Naive B cell (primary cell): Measurements from ENCODE around the gene PACSIN2. TPM values are rescaled to one million over a fixed set of nuclear protein-coding genes. Genes with fewer than 3 reads are reported as not detected.

ENCODE experiments used
- ATAC-seq, 2 donors: fragments of 150-1000 bp; cut with Tn5 transposase; 2 replicates each; pipeline ENCODE4 v1.10.0; 2021; ENCODE audit warnings: low read depth in 2 of 2, mild to moderate bottlenecking in 2 of 2, moderate library complexity in 2 of 2
- DNase-seq: peaks from one replicate; pipeline ENCODE4 v3.0.0; 2022
- H3K27ac Mint-ChIP-seq, 6 donors: one replicate each; pipeline ENCODE4 v1.8.0; 2020 to 2022; ENCODE audit warnings: mild to moderate bottlenecking in 6 of 6, mixed read lengths in 6 of 6, moderate library complexity in 5 of 6, inconsistent platforms in 2 of 6
- H3K27me3 Mint-ChIP-seq, 3 donors: one replicate each; pipeline ENCODE4 v1.8.0; 2021 to 2022; ENCODE audit warnings: mixed read lengths in 3 of 3, mild to moderate bottlenecking in 1 of 3
- H3K36me3 Mint-ChIP-seq, 2 donors: one replicate each; pipeline ENCODE4 v1.8.0; 2020 to 2022; ENCODE audit warnings: mixed read lengths in 2 of 2, inconsistent platforms in 1 of 2, mild to moderate bottlenecking in 1 of 2
- H3K4me1 Mint-ChIP-seq, 3 donors: one replicate each; pipeline ENCODE4 v1.8.0; 2020 to 2022; ENCODE audit warnings: mixed read lengths in 3 of 3, inconsistent platforms in 1 of 3, mild to moderate bottlenecking in 1 of 3, moderate library complexity in 1 of 3
- H3K4me3 Mint-ChIP-seq, 8 donors: one replicate each; pipeline ENCODE4 v1.8.0; 2020 to 2022; ENCODE audit warnings: mild to moderate bottlenecking in 8 of 8, mixed read lengths in 8 of 8, moderate library complexity in 8 of 8, inconsistent platforms in 2 of 8
- H3K9me3 Mint-ChIP-seq, 7 donors: one replicate each; pipeline ENCODE4 v1.8.0; 2020 to 2022; ENCODE audit warnings: mixed read lengths in 7 of 7, mild to moderate bottlenecking in 5 of 7, inconsistent platforms in 2 of 7, moderate library complexity in 1 of 7
- polyA plus RNA-seq, 6 donors: library from polyadenylated mRNA; unstranded; fragments of 300-500 nt; fragmentation: Illumina TruSeq; gene quantifications; one replicate each; pipeline ENCODE4 v1.2.3, GENCODE V29; 2021; ENCODE audit warnings: low read depth in 6 of 6

The PACSIN2 gene
- polyA plus RNA-seq, 6 donors from 2014 or later, result 30.9 to 43.4 (median 37.3) TPM

DNA sequence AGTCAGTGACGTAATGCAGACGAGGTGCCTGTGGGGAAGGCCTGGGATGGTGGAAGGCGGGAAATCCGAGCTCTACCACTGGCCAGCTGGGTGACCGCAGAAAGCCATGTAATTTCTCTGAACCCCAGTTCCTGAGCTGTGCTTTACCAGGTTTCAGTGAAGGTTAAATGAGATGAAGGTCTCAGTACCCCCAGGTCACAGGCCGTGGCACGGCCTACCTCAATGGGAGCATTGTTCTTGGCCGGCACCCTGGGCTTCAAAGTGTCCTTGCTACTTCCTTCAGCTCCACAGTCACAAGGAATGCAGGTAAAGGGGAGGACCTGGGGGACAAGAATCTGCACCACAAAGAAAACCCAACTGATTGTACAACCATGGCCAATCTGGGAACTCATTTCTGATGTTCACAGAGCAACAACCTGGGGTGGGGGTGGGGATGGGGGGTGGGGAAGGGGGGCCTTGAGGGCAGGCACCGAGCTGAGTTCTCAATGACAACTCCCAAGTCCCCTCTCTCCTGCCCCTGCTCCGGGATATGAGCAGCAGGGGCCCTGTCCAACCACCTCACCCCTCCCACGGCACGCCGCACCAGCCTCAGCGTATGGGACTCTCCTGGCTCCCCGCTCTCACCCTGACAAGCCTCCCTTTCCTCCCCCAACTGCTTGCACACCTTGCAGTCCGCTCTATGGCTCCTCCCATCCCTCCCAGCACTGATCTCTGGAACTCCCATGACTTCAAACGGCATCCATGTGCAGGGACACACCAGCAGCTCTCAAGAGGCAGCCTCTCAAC is 98.8 kb downstream of the PACSIN2 start:
- no peaks in the 10 kb centered on the region for H3K27me3 Mint-ChIP-seq
- DNase-seq (no peak), ATAC-seq (no peak)
- no peaks in the 10 kb centered on the region for H3K9me3 Mint-ChIP-seq
- H3K27ac Mint-ChIP-seq, result peak overlapping the region in 3 of 6 donors; percentile 28 to 47 (median 34)
- H3K36me3 Mint-ChIP-seq, result no peaks in the 10 kb centered on the region
- peaks cover 40 to 69% (median 49%) of the 10 kb centered on the region in 3 donors for H3K4me1 Mint-ChIP-seq
- no peak overlapping the region for H3K4me3 Mint-ChIP-seq

DNA sequence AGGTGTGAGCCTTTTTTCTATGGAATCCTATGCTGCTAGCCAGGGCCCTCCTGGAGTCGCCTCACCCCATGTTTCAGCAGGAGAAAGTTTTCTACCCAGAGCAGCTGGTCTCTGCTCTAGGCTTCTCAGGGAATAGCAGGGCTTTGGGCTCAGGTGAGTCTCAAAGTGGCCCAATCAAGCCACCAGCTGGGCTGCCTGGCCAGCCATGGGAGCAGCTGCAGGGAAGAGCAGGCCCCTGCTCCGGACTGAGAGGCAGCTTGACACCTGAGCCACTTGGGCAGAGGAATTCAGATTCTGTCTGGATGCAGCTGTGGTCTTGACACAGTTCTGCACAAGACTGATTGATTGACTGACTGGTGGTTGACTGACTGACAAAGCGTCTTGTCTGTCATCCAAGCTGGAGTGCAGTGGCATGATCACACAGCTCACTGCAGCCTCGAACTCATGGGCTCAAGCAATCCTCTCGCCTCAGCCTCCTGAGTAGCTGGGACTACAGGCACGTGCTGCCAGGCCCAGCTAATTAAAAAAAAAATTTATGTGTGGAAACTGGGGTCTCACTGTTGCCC is 100.4 kb downstream of the PACSIN2 start:
- peaks cover 33 to 66% (median 38%) of the 10 kb centered on the region in 3 donors for H3K4me1 Mint-ChIP-seq
- H3K9me3 Mint-ChIP-seq, result no peaks in the 10 kb centered on the region
- ATAC-seq (no peak), DNase-seq (no peak)
- no peak overlapping the region for H3K4me3 Mint-ChIP-seq
- H3K27me3 Mint-ChIP-seq, result no peaks in the 10 kb centered on the region
- peak overlapping the region in 3 of 6 donors; percentile 34 to 81 (median 49) for H3K27ac Mint-ChIP-seq
- H3K36me3 Mint-ChIP-seq, result no peaks in the 10 kb centered on the region

DNA sequence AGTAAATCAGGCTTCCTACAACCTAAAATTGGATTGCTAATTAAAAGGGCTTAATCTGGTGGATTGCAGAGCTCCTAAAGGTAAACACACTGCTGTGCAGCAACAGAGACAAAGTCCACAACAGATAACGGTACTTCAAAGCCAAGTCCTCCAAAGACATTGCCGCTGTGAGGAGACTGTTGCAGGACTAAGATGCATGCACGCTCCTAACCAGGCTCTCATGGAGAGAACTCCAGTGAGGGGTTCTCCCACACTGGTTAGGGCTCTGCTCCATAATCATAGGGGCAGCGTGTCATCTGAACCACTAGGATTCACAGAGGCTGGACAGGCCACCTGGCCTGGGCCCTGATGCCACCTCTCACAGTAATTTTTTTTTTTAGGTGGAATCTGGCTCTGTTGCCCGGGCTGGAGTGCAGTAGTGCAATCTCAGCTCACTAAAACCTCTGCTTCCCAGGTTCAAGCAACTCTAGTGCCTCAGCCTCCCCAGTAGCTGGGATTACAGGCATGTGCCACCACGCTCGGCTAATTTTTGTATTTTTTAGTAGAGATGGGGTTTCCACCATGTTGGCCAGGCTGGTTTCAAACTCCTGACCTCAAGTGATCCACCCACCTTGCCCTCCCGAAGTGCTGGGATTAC is 101.0 kb downstream of the PACSIN2 start:
- peaks cover 33 to 60% (median 41%) of the 10 kb centered on the region in 3 donors for H3K4me1 Mint-ChIP-seq
- H3K36me3 Mint-ChIP-seq, result peaks cover under 1 to 2% of the 10 kb centered on the region in 2 donors
- H3K27me3 Mint-ChIP-seq, result no peaks in the 10 kb centered on the region
- no peaks in the 10 kb centered on the region for H3K9me3 Mint-ChIP-seq
- no peak for DNase-seq
- ATAC-seq, result no peak
- no peak overlapping the region for H3K4me3 Mint-ChIP-seq
- peak overlapping the region in 2 of 6 donors; percentile 6 to 81 for H3K27ac Mint-ChIP-seq

DNA sequence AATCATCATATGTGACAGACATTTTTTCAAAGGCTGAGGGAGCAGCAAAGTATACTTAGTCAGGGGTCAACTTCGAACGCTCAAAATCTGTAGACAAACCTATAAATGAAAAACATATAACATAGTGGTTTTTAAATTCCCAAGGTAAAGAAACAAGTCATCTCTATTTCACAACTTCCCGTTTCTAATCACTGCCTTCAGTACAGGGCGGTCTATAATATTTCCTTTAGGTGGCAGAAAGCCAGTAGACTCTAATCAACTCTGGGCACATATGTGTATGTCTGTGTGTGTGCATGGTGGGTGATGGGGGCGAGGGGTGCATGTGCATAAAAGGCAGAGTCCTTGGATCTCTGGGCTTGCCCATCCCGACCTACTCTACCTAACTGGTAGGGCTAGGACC is 102.9 kb downstream of the PACSIN2 start:
- no peaks in the 10 kb centered on the region for H3K27me3 Mint-ChIP-seq
- no peak for DNase-seq
- H3K4me3 Mint-ChIP-seq, result peak overlapping the region in 2 of 8 donors; percentile 59 to 68
- H3K4me1 Mint-ChIP-seq, result peaks cover 32 to 50% (median 37%) of the 10 kb centered on the region in 3 donors
- ATAC-seq, result peak; percentile 90 to 94
- no peaks in the 10 kb centered on the region for H3K9me3 Mint-ChIP-seq
- peaks cover 6 to 9% of the 10 kb centered on the region in 2 donors for H3K36me3 Mint-ChIP-seq
- H3K27ac Mint-ChIP-seq, result peak overlapping the region in 5 of 6 donors; percentile 40 to 91 (median 55)

DNA sequence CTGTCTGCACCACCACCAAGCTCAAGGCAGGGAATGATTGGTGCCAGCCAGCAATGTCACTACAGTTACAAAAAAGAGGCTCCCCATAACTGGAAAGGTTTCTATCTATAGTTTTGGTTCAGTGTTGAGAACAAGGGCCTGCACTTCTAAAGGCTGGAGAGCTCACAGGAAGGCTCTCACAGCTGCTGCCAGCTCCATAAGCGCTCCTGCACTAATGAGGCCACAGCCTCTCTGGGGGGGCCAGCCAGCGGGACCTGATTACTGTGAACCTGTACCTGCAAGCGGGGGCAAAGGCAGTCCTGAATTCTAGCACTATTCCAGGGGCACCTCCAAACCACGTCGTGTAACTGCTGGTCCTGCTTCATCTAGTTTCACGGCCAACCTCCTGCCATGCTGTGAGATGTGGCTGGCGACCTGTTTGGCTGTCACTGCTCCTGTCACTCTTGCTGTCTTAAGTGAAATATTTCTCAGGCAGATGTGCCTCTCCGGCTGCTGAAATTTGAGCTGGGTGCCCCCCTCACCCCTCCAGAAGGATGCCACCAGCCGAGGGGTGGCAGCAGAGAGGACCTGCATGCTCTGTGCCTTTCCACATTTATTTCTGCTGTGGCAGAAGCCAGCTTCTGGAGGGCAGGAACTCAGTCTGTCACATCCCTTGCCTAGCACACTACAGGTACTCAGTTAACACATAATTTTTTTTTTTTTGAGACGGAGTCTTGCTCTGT is 104.6 kb downstream of the PACSIN2 start:
- Mint-ChIP-seq H3K27me3 (no peaks in the 10 kb centered on the region), H3K27ac (peak overlapping the region in 1 of 6 donors; percentile 78), H3K4me1 (peaks cover 23 to 47% (median 28%) of the 10 kb centered on the region in 3 donors), H3K36me3 (peaks cover 6 to 9% of the 10 kb centered on the region in 2 donors), H3K4me3 (no peak overlapping the region), H3K9me3 (no peaks in the 10 kb centered on the region)
- ATAC-seq, result no peak
- DNase-seq, result no peak

DNA sequence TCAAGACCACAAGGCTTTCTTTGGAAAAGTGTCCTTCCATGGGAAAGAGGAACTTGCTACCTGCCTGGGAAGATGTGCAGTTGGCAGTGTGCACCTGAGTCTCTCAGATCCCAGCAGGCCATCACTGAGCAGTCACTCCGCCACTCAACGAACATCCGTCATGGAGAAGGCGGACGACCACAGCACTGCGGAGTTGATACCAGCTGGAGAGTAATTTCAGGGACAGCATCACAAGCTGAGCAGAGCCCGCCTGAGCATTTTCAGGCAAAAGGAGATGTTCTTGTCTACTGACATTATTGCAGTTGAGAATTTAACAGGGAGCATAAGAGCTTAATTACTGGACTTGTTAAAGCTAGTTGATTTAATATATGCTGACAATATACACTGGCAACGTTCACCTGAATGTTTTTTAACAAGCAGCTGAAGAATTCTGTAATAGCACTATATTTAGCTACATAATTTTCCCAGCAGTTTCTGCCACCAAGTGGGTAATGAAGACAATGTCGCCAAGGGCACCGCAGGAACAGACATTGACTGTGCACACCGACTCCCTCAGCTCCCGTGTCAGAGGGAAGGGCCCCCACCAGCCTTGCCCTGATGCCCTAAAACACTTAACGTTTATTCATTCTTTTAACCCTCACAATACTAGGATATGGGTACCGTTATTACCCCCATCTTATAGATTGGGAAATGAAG is 105.4 kb downstream of the PACSIN2 start:
- Mint-ChIP-seq H3K27ac (peak overlapping the region in 2 of 6 donors; percentile 37 to 75), H3K4me1 (peaks cover 20 to 46% (median 25%) of the 10 kb centered on the region in 3 donors), H3K9me3 (no peaks in the 10 kb centered on the region), H3K27me3 (no peaks in the 10 kb centered on the region), H3K36me3 (peaks cover 6 to 9% of the 10 kb centered on the region in 2 donors), H3K4me3 (peak overlapping the region in 1 of 8 donors; percentile 68)
- DNase-seq, result no peak
- no peak for ATAC-seq

DNA sequence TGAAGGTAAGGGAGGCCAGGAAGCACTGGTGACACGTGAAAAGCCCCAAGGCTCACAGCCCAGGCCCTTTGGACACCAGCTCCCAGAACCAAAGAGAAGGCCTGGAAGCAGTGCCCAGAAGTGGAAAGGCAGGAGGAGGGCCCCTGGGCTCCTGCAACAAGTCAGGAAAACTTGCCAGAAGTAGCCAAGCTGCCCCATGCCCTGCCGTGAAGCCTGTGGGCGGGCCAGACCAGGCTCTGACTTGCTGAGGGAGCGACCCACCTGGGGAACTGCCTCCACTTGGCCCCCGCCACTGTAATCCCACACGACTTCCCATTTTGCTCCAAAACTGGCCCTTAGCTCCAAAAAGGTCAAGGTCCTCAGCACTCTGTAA is 106.6 kb downstream of the PACSIN2 start:
- peak overlapping the region in 1 of 6 donors; percentile 75 for H3K27ac Mint-ChIP-seq
- peak overlapping the region in 1 of 8 donors; percentile 73 for H3K4me3 Mint-ChIP-seq
- no peaks in the 10 kb centered on the region for H3K27me3 Mint-ChIP-seq
- H3K4me1 Mint-ChIP-seq, result peaks cover 25 to 41% (median 36%) of the 10 kb centered on the region in 3 donors
- H3K36me3 Mint-ChIP-seq, result peaks cover 9 to 10% of the 10 kb centered on the region in 2 donors
- no peaks in the 10 kb centered on the region for H3K9me3 Mint-ChIP-seq
- DNase-seq, result no peak
- no peak for ATAC-seq

DNA sequence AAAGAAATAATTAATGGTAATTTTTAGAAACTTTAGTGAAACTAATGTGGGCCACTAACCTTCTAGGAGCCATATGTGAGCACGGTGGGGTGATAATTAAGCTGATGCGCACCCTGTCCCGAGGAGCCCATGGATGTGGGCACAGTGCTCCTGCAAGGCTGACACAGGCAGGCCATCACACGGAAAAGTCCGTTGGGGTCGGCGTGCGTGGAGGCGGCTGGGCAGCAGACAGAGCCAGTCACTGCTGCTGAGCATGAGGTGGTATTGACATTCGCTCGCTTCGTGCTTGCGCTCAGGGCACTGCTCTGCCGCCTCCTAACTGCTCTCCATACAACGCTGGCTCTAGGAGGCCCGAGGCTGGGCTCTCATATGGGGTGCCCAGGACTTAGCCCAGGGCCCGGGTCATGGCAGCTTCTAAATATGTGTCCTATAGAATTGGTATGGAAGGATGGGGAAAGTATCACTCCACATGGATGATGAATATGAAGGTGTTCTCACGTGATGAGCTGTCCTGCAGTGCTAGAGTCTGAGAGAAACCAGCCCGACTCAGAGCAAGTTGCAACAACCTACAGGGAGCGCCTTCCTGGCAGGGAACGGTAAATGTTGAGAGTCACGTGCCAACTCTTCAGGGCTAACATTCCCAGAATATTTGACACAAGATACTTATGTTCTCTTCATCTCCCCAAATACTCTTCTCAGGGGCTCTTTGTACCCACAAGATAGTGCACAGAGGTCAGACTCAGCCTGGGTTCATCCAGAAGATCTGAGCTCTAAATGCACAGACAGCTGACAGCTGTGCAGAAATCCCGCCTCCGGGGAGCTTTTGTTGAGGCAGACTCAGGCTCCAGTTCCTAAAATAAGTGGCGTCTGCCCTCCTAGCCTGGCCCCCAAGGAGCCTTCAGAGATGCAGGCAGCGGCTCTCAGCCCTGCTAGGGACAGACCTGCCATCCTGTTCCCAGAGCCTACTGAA is 107.3 kb downstream of the PACSIN2 start:
- Mint-ChIP-seq H3K4me3 (no peak overlapping the region), H3K9me3 (no peaks in the 10 kb centered on the region), H3K4me1 (peaks cover 24 to 39% (median 36%) of the 10 kb centered on the region in 3 donors), H3K36me3 (peaks cover 9 to 10% of the 10 kb centered on the region in 2 donors), H3K27me3 (no peaks in the 10 kb centered on the region), H3K27ac (peak overlapping the region in 2 of 6 donors; percentile 15 to 42)
- ATAC-seq, result no peak
- no peak for DNase-seq

DNA sequence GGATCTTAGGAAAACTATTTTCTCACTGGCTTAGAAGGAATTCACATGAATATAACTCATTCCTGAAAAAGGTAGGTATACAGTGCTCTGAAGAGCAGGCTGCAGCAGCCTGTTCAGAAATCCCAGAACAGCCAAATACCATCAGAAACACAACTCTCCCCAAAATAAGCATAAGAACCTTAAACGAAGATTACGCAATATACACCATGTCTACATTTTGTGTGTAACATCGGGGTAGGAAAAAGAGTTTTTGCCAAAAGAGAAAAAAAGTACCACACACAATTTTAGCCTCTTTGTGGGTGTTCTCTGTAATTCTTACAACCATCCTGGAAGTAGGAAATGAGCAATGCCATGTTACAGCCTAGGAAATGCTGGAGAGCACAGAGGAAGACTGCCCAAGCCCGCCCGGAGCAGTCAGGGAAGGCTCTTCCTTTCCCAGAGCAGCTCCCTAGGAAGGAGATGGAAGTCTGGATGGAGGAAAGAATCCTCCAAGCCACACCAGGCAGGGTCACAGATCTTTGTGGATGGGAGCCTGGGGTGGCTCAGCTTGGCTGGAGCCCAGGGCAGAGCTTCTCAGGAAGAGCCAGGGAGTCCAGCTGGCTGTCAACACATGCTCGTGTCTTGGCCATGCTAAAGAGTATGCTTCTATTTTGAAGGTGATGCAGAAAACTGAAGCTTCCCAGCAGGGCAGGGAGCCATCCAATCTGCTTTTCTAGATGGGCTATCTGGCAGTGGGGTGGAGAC is 108.2 kb downstream of the PACSIN2 start:
- DNase-seq (no peak), ATAC-seq (no peak)
- Mint-ChIP-seq H3K4me3 (no peak overlapping the region), H3K36me3 (peaks cover 9 to 10% of the 10 kb centered on the region in 2 donors), H3K9me3 (no peaks in the 10 kb centered on the region), H3K4me1 (peaks cover 15 to 38% (median 27%) of the 10 kb centered on the region in 3 donors), H3K27me3 (no peaks in the 10 kb centered on the region), H3K27ac (peak overlapping the region in 2 of 6 donors; percentile 24 to 42)

DNA sequence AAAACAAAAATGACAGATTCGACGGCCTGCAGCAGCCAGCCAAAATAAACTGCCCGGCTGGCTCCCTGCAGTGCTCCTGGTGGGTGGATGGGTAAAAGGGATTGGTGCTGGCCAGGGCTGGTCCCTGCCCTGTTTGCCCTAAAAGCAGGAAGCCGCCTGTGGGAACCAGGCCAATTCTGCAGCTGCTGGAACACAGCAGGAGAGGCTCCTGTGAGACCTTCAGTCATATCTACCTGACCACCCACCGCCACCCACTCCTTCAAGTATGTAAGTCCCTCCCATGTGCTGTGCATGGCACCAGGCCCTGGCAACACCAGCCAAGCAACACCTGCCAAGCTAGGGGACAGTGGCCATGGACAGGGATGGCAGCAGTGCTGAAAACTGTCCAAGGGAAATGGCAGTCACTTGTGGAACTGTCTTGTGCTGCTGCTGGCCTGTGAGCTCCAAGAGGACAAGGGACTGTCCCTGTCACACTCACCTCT is 109.2 kb downstream of the PACSIN2 start:
- H3K4me3 Mint-ChIP-seq, result no peak overlapping the region
- no peaks in the 10 kb centered on the region for H3K9me3 Mint-ChIP-seq
- peaks cover 10 to 36% (median 22%) of the 10 kb centered on the region in 3 donors for H3K4me1 Mint-ChIP-seq
- DNase-seq, result no peak
- H3K27ac Mint-ChIP-seq, result no peak overlapping the region
- ATAC-seq, result no peak
- peaks cover 9 to 10% of the 10 kb centered on the region in 2 donors for H3K36me3 Mint-ChIP-seq
- H3K27me3 Mint-ChIP-seq, result no peaks in the 10 kb centered on the region

DNA sequence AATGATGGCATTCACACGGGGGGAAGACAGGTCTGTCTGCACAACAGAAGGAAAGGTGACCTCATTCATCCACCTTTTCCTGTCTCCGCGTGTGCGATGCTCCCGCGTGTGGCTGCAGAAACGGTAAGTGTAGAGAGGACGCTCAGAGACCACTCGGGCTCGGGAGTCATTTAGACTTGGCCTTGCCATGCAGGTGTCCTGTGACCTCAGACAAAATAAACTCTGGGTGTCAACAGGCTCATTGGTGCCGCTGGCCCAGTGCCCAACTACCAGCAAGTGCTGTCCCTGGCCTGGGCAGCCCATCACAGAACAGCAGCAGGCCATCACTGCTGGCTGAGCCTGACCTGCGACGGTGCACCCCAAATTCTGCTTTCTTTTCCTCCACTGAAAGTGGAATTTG is 109.7 kb downstream of the PACSIN2 start:
- no peaks in the 10 kb centered on the region for H3K27me3 Mint-ChIP-seq
- no peaks in the 10 kb centered on the region for H3K9me3 Mint-ChIP-seq
- H3K27ac Mint-ChIP-seq, result no peak overlapping the region
- DNase-seq (no peak), ATAC-seq (no peak)
- no peak overlapping the region for H3K4me3 Mint-ChIP-seq
- H3K36me3 Mint-ChIP-seq, result peaks cover 9 to 10% of the 10 kb centered on the region in 2 donors
- peaks cover 10 to 36% (median 22%) of the 10 kb centered on the region in 3 donors for H3K4me1 Mint-ChIP-seq
